OCI-LY3 (cell line): ENCODE measurements around the gene THUMPD2.

Experiments used
- CTCF ChIP-seq: fragments of 200-600, 300-600 bp; sonication (generic); IDR thresholded peaks from 2 replicates; pipeline ENCODE4 v1.5.1; 2014; ENCODE audit warnings: antibody characterized with exemption, low read length, low read depth
- EZH2phosphoT487 ChIP-seq: fragments of 200-600 bp; shearing (Covaris generic); IDR thresholded peaks from 2 replicates; pipeline ENCODE4 v1.6.1; 2018; ENCODE audit warnings: antibody characterized with exemption, mixed run types, low read depth

- TF ChIP-seq CTCF (no peak), EZH2phosphoT487 (no peak)
Measured at GRCh38 chr2:39762448-39762847, 16.6 kb downstream of the THUMPD2 start.
